ENCODE results near the gene ANKRD23.
"Not testable (repeated sequence)": the region's sequence is repeated elsewhere in the genome, so short reads cannot be mapped to it uniquely, and the experiment has no call there.

The ANKRD23 gene

DNA sequence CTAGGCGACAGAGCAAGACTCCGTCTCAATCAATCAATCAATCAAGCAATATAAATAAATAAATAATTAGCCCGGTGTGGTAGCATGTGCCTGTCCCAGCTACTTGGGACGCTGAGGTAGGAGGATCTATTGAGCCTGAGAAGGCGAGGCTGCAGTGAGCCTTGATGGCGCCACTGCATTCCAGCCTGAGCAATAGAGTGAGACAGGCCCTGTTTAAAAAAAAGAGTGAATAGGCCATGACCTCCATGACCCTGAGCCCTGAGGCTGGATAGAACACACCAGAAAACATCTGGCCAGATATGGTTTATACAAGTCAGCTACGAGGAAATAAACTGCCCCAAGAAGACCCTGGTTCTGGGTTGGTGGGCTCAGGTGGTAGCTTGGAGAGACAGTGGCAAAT lies 46.4 kb upstream of the ANKRD23 start:
- Histone ChIP-seq H3K79me2 (ENCODE audit: low read length) (no peaks in the 10 kb centered on the region), H3F3A (ENCODE audit: insufficient read depth, low read length) (no peaks in the 10 kb centered on the region), H3K9ac (ENCODE audit: low read length) (no peak overlapping the region), H3K36me3 (replicated peaks; ENCODE audit: insufficient read depth, low read length) (no peaks in the 10 kb centered on the region), H3K27ac (ENCODE audit: low read length) (no peak overlapping the region), H2AFZ (ENCODE audit: low read length) (no peak overlapping the region), H4K20me1 (ENCODE audit: insufficient read depth, low read length) (no peaks in the 10 kb centered on the region), H3K9me2 (replicated peaks; ENCODE audit: insufficient read depth, low read length) (no peaks in the 10 kb centered on the region), H3K9me3 (replicated peaks; ENCODE audit: insufficient read depth, low read length) (no peaks in the 10 kb centered on the region), H3K27me3 (replicated peaks; ENCODE audit: insufficient read depth, low read length) (no peaks in the 10 kb centered on the region), H3K4me3 (ENCODE audit: low read length) (no peak overlapping the region), H3K4me2 (ENCODE audit: low read depth, low read length) (no peak overlapping the region), H3K4me1 (ENCODE audit: low read length) (peaks cover 4% of the 10 kb centered on the region)
- no peak for DNase-seq
- TF ChIP-seq EZH2 (optimal IDR thresholded peaks at IDR 0.05; ENCODE audit: low read depth, low read length), result no peak
- no peak for TF ChIP-seq EZH2phosphoT487 (IDR thresholded peaks at IDR 0.05; ENCODE audit: low read length)
- TF ChIP-seq, protein P1, sequence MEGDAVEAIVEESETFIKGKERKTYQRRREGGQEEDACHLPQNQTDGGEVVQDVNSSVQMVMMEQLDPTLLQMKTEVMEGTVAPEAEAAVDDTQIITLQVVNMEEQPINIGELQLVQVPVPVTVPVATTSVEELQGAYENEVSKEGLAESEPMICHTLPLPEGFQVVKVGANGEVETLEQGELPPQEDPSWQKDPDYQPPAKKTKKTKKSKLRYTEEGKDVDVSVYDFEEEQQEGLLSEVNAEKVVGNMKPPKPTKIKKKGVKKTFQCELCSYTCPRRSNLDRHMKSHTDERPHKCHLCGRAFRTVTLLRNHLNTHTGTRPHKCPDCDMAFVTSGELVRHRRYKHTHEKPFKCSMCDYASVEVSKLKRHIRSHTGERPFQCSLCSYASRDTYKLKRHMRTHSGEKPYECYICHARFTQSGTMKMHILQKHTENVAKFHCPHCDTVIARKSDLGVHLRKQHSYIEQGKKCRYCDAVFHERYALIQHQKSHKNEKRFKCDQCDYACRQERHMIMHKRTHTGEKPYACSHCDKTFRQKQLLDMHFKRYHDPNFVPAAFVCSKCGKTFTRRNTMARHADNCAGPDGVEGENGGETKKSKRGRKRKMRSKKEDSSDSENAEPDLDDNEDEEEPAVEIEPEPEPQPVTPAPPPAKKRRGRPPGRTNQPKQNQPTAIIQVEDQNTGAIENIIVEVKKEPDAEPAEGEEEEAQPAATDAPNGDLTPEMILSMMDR (IDR thresholded peaks at IDR 0.05; ENCODE audit: low read length), result no peak

DNA sequence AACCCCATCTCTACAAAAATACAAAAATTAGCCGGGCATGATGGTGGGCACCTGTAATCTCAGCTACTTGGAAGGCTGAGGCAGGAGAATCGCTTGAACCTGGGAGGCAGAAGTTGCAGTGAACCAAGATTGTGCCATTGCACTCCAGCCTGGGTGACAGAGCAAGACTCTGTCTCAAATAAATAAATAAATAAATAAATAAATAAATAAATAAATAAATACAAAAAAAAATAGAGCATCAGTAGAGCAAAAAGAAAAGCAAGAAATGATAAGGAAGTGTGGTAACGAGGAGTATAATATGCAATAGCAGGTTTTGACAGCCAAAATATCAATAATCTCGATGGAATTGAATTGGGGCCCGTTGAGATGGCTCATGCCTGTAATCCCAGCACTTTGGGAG lies 45.7 kb upstream of the ANKRD23 start:
- not testable (repeated sequence) for H3K4me1 ChIP-seq (ENCODE audit: low read length); H3K9me2 ChIP-seq (replicated peaks; ENCODE audit: insufficient read depth, low read length); H3K27me3 ChIP-seq (replicated peaks; ENCODE audit: insufficient read depth, low read length); H3K4me3 ChIP-seq (ENCODE audit: low read length); H3K36me3 ChIP-seq (replicated peaks; ENCODE audit: insufficient read depth, low read length); H4K20me1 ChIP-seq (ENCODE audit: insufficient read depth, low read length); H3K9ac ChIP-seq (ENCODE audit: low read length); H3F3A ChIP-seq (ENCODE audit: insufficient read depth, low read length); H3K79me2 ChIP-seq (ENCODE audit: low read length); H3K27ac ChIP-seq (ENCODE audit: low read length); DNase-seq; H3K4me2 ChIP-seq (ENCODE audit: low read depth, low read length); H2AFZ ChIP-seq (ENCODE audit: low read length); H3K9me3 ChIP-seq (replicated peaks; ENCODE audit: insufficient read depth, low read length)

GRCh38 chr2:96888072-96889011 lies 44.5 kb upstream of the ANKRD23 start:
- H3K4me2 ChIP-seq (ENCODE audit: low read depth, low read length), result no peak overlapping the region
- H3K9ac ChIP-seq (ENCODE audit: low read length), result no peak overlapping the region
- H3K27ac ChIP-seq (ENCODE audit: low read length), result no peak overlapping the region

DNA sequence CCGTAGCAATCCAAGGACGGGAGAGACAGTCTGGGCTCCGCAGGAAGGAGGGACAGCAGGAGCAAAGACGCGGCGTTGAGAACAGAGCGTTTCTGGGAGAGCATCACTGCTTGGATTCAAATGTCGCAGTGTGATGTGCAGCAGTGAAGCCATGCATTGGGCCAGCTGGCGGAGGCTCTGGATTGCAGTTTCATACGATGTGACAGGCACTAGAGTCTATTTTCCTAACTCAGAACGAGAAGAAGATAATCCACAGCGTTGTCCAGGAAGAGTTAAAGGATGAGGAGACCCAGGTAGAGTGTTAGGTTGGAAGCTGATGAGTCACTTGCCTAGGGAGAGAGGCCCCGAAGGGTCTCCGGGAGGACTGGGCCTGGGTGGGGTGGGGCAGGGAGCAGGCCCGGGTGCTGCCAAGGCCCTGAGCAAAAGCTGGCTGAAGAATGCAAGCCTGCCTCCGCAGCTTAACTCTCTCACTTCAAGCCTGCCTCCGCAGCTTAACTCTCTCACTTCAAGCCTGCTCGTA lies 43.7 kb upstream of the ANKRD23 start:
- H4K20me1 ChIP-seq (ENCODE audit: insufficient read depth, low read length), result no peaks in the 10 kb centered on the region
- H3K4me1 ChIP-seq (ENCODE audit: low read length), result no peaks in the 10 kb centered on the region
- H3K4me3 ChIP-seq (ENCODE audit: low read length), result no peak overlapping the region
- no peaks in the 10 kb centered on the region for H3K36me3 ChIP-seq (replicated peaks; ENCODE audit: insufficient read depth, low read length)
- no peak for TF ChIP-seq EZH2phosphoT487 (IDR thresholded peaks at IDR 0.05; ENCODE audit: low read length)
- H3K27me3 ChIP-seq (replicated peaks; ENCODE audit: insufficient read depth, low read length), result no peaks in the 10 kb centered on the region
- H3F3A ChIP-seq (ENCODE audit: insufficient read depth, low read length), result no peaks in the 10 kb centered on the region
- no peaks in the 10 kb centered on the region for H3K9me2 ChIP-seq (replicated peaks; ENCODE audit: insufficient read depth, low read length)
- no peak for DNase-seq
- no peak overlapping the region for H3K4me2 ChIP-seq (ENCODE audit: low read depth, low read length)
- H3K9ac ChIP-seq (ENCODE audit: low read length), result no peak overlapping the region
- no peaks in the 10 kb centered on the region for H3K79me2 ChIP-seq (ENCODE audit: low read length)
- no peak overlapping the region for H2AFZ ChIP-seq (ENCODE audit: low read length)
- no peaks in the 10 kb centered on the region for H3K9me3 ChIP-seq (replicated peaks; ENCODE audit: insufficient read depth, low read length)
- H3K27ac ChIP-seq (ENCODE audit: low read length), result no peak overlapping the region

More at GRCh38 chr2:96888072-96889011, 44.5 kb upstream of the ANKRD23 start:
- no peaks in the 10 kb centered on the region for H4K20me1 ChIP-seq (ENCODE audit: insufficient read depth, low read length)
- no peaks in the 10 kb centered on the region for H3K9me3 ChIP-seq (replicated peaks; ENCODE audit: insufficient read depth, low read length)
- H3K79me2 ChIP-seq (ENCODE audit: low read length), result no peaks in the 10 kb centered on the region
- H3K27me3 ChIP-seq (replicated peaks; ENCODE audit: insufficient read depth, low read length), result no peaks in the 10 kb centered on the region
- H3K9me2 ChIP-seq (replicated peaks; ENCODE audit: insufficient read depth, low read length), result no peaks in the 10 kb centered on the region
- no peaks in the 10 kb centered on the region for H3F3A ChIP-seq (ENCODE audit: insufficient read depth, low read length)
- H2AFZ ChIP-seq (ENCODE audit: low read length), result no peak overlapping the region
- DNase-seq, result no peak
- no peaks in the 10 kb centered on the region for H3K4me1 ChIP-seq (ENCODE audit: low read length)
- no peaks in the 10 kb centered on the region for H3K36me3 ChIP-seq (replicated peaks; ENCODE audit: insufficient read depth, low read length)
- no peak overlapping the region for H3K4me3 ChIP-seq (ENCODE audit: low read length)
- no peak for TF ChIP-seq EZH2phosphoT487 (IDR thresholded peaks at IDR 0.05; ENCODE audit: low read length)
